ENCODE results near the gene NPTXR.

- TF ChIP-seq CTCF (IDR thresholded peaks at IDR 0.05; ENCODE audit: low read length) (no peak), EZH2 (optimal IDR thresholded peaks at IDR 0.05; ENCODE audit: low read depth, low read length) (no peak), EZH2phosphoT487 (IDR thresholded peaks at IDR 0.05; ENCODE audit: low read length) (no peak)
These were observed 17.4 kb downstream of the NPTXR start for GRCh38 chr22:38826386-38826785.
